Stimulated activated CD8-positive, alpha-beta memory T cell treated with anti-CD3 and anti-CD28 coated beads, Interleukin-4, amount 100 ng/mL, for 48 hours (primary cell): ENCODE data around the gene ZNF667.

Experiments used
- DNase-seq: peaks from one replicate; pipeline ENCODE4 v3.0.0-alpha.2; 2020

Gene ZNF667

DNA sequence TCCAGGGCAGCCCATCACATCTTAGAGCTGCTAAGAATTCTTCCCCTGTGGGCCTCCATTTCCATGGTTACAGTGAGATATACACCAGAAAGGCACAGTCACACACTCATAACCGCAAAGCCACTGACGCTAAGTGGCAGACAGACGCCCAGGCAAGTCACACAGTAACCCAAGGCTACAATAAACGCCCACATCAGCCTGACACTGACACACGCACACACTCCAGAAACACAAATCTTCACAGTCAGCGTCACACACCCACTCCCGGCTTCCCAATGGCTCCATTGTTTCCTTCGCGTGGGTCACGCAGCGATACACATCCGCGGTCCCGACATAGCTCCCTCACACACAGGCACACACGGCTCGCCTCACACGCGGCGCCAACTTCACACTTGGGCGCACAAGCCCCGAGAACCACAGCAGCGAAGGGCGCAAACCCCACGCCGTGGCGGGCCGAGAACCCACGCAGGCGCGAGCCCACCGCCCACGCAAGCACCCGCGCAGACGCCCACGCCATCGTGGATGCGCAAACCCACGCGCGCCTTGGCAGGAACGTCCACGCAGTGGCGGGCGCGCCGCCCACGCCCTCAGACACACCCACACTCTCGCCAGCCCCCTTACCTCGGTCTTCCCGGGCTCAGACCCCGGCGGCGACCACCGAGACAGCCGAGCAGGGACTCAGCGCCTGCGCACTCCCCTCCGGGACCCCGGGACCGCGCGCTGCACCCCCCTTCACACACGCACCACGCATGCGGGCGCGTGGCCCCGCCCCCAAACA is at the start of gene ZNF667:
Gene ZNF667, minus strand, starts transcription at position 695 of the 778 bp plus-strand sequence. CDS start 14,975 bp downstream, outside the sequence.
- DNase-seq: peak; percentile 50

DNA sequence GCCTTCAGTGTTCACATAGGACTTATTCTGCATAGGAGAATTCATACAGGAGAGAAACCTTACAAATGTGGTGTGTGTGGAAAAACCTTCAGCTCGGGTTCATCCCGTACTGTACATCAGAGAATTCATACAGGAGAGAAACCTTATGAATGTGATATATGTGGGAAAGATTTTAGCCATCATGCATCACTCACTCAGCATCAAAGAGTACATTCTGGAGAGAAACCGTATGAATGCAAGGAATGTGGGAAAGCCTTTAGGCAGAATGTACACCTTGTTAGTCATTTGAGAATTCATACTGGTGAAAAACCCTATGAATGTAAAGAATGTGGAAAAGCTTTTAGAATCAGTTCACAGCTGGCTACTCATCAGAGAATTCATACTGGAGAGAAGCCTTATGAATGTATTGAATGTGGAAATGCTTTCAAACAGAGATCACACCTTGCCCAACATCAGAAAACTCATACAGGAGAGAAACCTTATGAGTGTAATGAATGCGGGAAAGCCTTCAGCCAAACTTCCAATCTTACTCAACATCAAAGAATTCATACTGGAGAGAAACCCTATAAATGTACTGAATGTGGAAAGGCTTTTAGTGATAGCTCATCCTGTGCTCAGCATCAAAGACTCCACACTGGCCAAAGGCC is 48.2 kb upstream of the ZNF667 start:
- DNase-seq: no peak

DNA sequence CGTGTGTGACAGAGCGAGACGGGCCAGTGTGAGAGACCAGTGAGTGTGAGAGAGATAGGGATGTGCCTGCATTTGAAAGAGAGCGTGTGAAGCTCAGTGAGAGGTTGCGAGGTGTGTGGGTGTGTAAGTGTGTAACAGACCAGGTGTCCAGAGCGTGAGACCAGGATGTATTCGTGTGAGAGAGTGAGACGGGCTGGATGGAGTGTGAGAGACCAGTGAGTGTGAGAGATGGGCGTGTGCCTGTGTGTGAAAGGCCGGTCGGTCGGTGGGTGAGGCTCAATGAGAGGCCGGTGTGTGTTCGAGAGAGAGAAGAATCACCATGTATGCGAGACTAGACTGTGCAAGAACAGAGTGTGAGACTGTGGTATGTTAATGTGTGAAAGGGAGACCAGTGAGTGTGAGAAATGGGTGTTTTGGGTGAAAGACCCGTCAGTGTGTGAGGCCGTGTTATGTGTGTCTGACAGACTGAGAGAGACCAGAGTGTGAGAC is 31.2 kb upstream of the ZNF667 start:
- no peak for DNase-seq

DNA sequence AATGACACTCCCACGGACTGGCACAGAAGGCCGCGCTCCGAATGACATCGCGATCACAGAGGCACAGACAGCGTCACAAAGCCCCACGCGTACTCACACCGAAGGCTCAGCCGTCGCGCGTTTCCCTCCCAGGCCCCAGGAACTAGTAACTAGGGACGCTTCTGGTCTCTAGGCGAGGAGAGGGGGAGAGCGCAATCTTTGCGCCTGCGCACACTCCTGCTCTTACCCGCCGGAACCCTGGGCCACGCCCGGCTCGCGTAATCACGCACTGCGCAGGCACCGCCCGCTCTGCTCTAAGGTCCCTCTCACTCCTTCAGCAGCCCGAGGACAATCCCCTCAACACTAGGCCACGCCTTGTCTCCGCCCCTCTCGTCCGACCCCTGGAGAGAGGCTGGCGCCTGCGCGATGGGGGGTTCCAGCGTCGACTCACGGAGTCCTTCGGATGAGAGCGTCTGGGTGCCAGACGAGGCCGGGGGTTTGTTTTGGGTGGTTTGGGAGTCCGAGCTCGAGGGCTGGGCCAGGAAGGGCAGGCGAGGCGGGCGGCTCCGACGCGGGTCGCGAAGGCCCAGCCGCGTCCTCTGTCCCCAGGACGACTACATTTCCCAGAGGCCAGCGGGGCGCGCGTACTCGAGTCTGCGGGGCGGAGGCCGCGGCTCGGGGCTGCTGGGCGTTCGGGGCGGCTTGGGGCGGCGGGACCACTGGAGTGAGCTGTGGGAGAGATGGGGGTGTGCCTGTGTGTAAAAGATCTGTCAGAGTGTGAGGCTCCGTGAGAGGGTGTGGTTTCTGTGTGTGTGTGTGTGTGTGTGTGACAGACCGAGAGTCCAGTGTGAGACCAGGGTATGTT is 30.5 kb upstream of the ZNF667 start, which contains the start of gene ZNF471:
Gene ZNF471, plus strand, starts transcription at position 410 of the 844 bp plus-strand sequence. CDS start 3,717 bp downstream, outside the sequence.
- peak; percentile 86 for DNase-seq

DNA sequence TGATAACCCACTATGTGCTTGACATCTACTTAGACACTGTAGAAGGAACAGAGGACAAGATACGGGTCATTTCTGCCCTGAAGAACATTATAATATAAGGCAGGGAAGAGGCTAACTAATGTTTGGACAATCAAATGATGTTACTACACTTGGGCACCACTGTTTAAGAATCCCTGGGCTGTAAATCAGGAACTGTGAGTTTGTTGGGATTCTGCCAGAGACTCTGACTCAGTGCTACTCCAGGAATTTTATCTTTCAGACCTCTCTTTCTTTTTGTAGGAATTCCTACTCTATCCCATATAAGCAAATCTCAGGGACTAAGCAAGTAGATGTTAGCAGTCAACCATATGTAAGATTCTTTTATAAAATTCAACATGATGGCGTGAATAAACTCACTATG is 27.4 kb upstream of the ZNF667 start:
- no peak for DNase-seq

DNA sequence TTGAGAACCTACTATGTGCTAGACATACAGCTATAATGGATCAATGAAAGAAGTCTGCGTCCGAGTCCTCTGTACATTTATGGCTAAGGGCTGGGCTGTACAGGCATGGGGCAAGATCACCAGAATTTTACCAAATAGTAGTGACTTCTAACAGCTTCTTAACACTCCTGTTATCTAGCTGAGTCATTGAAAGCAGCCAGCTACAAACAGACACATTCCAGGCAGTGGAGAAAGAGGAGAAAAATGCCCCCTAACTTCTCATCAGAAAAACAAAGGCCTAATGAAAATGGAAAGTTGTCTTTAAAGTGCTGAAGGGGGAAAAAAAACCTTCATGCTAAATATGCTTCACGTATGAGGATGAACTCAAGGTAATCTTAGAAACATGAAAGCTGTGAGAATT is 14.3 kb upstream of the ZNF667 start:
- DNase-seq: no peak

DNA sequence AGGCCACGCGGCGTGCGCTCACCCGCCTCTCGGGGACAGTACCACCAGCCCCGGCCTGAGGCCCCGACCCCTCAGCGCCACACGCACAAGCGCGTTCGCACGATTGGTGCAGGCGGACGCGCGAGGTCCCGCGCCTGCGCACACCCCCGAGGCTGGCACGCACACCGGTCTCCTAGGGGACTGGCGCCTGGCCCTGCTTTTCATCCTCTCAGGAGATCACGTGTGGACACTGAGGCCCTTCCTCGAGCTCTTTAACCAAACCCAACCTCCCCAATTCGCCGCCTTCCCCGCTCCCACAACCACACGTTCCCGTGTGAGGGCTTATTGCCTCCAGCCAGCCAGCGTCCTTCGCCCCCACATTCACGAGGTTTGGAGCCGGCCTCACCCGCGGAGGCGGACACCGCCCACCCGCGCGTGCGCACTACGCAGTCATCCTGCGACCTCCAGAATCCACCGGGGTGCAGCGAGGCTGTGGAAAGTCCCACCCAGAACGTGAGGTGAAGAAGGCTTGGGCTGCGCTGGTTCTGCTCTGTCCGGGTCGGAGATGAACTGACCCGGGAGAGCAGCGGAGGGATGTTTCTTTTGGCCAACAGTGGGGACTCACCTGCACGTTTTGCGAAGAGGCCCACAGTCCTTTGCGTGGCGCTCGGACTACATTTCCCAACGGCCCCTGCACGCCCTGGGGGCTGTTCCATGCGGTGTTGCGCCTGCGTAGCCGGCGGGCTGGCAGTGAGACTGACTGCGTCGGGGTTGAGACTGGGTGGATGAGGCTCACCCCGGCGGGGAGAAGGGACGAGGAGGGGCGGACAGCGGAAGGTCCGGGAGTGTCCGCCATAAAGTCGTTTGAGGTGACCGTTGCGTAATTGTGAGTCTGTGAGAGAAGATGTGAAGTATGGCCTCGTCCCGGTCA is 539 bp upstream of the ZNF667 start:
- peak; percentile 75 for DNase-seq

DNA sequence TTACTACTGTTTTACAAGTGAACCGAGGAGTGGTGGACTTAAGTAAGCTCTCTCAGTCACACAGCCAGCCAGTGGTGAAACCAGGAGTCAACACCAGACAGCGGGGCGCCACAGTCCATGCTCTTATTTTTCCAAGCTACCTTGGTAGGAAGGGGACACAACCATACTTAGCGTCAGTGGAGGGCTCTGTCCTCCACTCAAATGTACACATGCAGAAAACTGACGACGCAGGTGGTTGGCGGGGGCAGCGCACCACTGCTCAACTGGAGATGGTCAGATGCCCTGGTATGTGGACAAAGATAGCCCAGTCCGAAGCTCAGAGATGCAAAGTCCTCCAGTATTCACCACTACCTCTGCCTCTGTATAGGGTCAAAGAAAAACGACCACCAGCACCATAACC is 1.1 kb downstream of the ZNF667 start:
- DNase-seq: no peak

DNA sequence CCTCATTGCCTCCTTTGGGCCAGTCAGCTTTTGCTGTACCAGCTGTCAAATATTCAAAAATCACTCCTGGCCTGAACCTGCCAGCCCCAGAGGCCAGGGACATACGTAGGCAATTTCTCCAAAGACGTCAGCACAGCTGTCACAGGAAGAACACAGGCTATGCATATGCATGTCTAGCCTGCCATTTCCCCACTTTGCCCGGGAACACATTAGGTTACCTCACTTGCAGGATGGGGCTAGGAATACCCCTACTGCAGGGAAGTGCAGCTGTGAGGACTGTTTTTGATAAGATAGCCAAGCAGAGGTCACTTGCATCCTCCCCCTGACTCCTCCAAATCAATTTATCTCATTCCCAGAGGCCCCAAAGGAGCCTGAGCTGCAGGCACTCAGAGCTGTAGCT is 2.8 kb downstream of the ZNF667 start:
- no peak for DNase-seq

DNA sequence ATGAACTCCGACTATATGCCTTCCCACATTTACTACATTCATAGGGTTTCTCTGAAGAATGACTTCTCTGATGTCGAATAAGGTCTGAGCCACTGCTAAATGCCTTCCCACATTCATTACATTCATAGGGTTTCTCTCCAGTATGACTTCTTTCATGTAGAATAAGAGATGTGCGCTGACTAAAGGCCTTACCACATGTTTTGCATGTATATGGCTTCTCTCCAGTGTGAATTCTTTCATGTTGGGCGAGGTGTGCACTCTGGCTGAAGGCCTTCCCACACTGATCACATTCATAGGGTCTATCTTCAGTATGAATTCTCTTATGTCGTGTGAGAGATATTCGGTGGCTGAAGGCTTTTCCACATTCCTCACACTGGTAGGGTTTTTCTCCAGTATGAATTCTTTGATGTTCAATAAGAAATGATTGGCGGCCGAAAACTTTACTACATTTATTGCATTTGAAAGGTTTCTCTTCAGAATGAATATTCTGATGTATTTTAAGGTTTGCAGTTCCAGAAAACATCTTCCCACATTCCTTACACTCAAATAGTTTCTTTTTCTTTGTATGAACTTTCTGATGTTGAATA is 35.8 kb downstream of the ZNF667 start:
- no peak for DNase-seq

DNA sequence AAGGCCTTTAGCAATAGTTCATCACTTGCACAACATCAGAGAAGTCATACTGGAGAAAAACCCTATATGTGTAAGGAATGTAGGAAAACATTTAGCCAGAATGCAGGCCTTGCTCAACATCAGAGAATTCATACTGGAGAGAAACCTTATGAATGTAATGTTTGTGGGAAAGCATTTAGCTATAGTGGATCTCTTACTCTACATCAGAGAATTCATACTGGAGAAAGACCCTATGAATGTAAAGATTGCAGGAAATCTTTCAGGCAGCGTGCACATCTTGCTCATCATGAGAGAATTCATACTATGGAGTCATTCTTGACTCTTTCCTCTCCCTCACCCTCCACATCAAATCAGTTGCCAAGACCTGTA is 53.2 kb downstream of the ZNF667 start:
- DNase-seq: no peak

DNA sequence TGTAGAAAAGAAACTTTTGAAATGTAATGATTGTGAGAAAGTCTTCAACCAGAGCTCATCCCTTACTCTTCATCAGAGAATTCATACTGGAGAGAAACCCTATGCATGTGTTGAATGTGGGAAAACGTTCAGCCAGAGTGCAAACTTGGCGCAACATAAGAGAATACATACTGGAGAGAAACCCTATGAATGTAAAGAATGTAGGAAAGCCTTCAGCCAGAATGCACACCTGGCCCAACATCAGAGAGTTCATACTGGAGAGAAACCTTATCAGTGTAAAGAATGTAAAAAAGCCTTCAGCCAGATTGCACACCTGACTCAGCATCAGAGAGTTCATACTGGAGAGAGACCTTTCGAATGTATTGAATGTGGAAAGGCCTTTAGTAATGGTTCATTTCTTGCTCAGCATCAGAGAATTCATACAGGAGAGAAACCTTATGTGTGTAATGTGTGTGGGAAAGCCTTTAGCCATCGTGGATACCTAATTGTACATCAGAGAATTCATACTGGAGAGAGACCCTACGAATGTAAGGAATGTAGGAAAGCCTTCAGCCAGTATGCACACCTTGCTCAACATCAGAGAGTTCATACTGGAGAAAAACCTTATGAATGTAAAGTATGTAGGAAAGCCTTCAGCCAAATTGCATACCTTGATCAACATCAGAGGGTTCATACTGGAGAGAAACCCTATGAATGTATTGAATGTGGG is 53.7 kb downstream of the ZNF667 start:
- no peak for DNase-seq

DNA sequence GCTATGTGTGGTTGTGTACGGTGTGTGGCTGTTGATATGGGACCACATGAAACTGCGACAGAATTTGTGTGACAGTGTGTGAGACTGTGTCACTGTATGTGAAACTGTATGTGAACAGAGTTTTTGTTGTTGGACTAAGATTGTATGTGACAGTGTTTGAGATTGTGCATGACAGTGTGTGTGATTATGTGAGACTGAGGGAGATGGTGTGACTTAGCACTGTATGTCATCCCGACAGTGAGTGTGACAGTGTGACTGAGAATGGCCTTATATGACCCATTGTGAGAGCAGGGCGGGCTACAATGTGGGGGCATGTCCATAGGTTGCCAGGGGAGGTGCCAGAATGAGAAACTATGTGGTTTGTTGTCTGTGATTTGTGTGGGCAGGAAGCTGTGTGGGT is 72.1 kb downstream of the ZNF667 start:
- no peak for DNase-seq

DNA sequence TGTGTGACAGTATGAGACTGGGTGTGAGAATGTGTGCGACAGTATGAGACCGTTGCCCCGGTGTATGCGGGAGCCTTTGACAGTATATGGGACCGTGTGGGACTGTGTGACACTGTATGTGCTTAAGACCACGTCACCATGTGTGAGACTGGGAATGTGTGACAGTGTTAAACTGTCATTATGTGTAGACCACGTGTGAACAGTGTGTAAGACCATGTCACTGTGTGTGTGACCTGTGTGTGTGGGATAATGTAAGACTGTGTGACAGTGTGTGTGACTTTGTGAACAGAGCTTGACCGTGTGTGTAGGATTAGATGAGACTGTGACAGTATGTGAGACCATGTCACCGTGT is 72.5 kb downstream of the ZNF667 start:
- no peak for DNase-seq

DNA sequence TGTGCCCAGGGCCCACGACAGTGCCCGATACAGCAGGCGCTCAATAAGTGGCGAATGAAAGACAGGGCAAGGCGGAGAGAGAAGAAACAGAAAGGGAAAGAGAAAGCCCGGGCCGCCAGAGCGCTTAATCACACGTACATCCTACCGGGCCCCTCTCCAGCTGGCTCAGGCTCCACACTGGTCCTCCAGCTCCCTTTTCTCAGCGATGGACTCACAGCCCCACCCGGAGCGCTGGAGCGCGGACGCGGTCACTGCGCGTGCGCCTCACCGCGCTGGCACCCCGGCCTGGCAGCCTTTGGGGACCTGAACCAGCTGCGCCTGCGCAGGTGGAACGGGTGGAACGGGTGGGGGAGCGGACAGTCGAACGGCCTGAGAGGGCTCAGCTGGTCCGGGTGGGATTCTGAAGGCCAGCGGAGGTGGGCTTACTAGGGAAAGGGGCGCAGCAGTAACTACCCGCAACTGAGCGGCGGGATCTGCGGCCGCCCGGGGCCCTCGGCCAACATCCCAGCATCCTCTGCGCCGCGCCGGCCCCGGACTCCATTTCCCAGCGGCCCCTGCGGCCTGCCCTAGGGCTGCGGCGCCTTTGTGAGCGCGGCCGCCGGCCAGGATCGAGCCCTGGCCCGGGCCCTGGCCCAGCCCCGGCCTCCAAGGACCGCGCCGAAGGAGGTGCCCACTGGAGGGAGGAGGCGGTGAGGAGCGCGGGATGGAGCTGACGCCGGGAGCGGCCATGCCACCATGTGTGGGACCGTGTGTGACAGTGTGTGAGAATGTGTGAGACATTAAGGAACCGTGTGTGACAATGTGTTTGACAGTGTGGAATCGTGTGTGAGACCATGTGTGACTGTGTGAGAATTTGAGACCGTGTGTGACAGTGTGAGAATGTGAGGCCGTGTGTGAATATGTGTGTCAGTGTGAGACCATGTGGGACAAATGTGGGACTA is 73.1 kb downstream of the ZNF667 start, which contains the start of gene ZNF583:
Gene ZNF583, plus strand, starts transcription at position 569 of the 941 bp plus-strand sequence. CDS start 2,783 bp downstream, outside the sequence.
- peak; percentile 92 for DNase-seq

DNA sequence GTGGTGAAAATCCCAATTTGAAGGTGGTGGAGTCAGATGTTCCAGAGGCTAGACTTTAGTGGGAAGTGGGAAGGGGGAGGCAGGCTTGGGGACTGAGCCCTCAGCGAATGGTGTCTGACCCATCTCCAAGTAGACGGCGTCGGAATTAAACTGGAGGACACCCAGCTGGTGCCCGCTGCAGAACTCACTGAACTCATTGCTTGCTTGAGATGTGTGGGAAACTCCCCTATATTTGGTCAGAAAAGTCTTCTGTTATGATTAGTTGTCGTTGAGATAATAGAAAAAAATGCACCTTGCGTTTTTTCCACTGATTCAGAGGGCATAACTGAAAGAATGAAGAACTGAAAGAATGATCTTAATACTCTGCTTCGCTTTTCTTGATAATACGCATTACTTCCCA is 73.9 kb downstream of the ZNF667 start:
- no peak for DNase-seq

DNA sequence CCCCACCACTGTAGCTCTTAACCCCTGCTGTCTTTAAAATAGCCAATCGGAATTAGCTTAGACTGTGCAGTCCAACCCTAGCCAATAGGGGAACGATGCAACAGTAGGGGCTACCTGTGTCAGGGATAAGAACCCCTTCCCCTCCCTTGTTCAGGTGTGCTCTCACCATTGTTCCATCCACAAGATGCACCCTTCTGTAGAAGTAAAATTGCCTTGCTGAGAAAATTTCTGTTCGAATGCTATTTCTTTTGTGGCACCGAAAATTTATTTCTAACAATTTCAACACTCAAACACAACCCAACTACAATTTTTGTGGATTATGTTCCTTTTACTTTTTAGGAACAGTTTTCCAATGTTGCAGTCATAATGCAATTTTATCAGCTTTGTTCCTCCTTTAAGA is 76.7 kb downstream of the ZNF667 start:
- no peak for DNase-seq

DNA sequence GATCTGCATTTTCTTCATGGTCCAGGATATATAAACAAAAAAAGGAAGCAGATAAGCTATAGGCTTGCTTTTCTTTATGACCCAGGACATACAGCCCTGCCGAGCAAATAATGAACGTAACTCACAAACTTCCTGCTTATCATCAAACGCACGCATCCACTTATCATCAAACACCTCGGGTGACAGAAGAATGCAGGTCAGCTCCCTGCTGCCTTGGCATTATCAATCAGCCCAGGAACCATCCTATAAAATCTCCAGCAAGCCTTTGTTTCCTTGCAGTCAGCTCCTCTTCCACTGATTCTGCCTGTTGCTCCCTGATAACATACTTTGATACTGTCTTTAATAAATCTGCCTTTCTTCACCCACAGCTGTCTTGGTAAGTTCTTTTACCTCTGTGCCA is 78.3 kb downstream of the ZNF667 start:
- DNase-seq: no peak

DNA sequence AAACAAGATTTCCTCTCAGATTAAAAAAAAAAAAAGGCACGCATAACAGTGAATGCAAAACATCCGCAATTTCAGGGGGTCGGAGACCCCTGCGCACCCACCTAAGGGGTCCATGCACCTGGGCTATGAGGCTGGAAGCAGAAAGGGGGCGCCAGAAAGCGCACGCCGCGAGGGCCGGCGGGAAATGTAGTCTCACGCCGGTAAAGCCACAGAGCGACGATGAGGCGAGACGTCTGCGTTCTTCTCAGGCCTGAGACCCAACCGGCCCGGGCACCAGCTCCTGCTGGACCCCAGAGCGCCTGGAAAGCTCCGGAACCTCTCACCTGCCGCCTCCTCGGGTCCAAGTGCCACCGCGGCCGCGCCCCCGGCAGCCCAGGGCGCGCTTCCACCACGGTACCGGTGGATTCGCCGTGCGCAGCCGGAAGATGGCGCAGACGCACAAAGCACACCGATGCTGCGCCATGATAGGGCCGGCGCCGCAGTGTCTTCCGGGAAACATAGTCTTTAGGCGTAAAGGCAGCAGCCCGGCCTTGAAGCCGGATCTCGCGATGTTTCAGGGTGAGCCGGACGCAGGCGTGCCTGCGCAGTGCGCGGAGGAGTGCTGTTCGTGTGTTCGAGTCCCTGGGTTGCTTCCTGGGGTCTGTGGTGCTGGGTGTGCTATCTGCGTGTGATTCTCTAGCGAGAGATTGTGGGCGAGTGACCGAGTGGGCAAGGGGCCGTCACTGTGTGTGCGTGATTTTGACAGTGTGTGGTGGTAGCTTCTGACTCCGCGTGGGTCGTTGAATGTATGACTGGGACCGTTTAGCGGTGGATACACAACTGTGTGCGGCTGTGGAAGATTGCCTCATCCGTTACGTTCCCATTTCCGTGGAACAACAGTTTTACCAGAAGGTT is 83.8 kb downstream of the ZNF667 start, which contains the start of gene ZNF582:
Gene ZNF582, minus strand, starts transcription at position 416 of the 894 bp plus-strand sequence. CDS start 1,782 bp downstream, outside the sequence.
- peak; percentile 88 for DNase-seq
